B cell (primary cell): ENCODE results near the gene HLA-C. TPM values are rescaled to one million over a fixed set of nuclear protein-coding genes. Genes with fewer than 3 reads are reported as not detected.

Experiments used
- ATAC-seq: fragments of 200-7000 bp; cut with Tn5 transposase; one replicate; pipeline ENCODE4 v1.10.0; 2021; ENCODE audit warnings: low read depth, mild to moderate bottlenecking, moderate number of reproducible peaks, moderate library complexity
- CTCF ChIA-PET: fragments of 350-600 bp; sonication (Branson Sonifier 250); formaldehyde crosslinking; loops from one replicate; lab custom pipeline; 2021; ENCODE audit warnings: antibody characterized with exemption, inconsistent platforms; lab: Charles Lee
- POLR2A ChIA-PET: fragments of 350-600 bp; sonication (Branson Sonifier 250); formaldehyde crosslinking; loops from one replicate; lab custom pipeline; 2021; ENCODE audit warnings: antibody characterized with exemption; lab: Charles Lee
- DNase-seq: peaks from one replicate; pipeline ENCODE4 v3.0.0; 2013
- H2AFZ ChIP-seq: 2 replicates; pipeline ENCODE4 v1.6.1; 2012; ENCODE audit warnings: mild to moderate bottlenecking, low read depth, low read length; ENCODE audit not compliant: insufficient read depth, poor library complexity, severe bottlenecking
- H3K27ac ChIP-seq, 2 donors: 1 replicate in 1 of 2; 2 replicates in 1 of 2; pipeline ENCODE4 v1.5.1; 2012 to 2013; ENCODE audit warnings: low read length in 2 of 2, mild to moderate bottlenecking in 2 of 2, moderate library complexity in 1 of 2
- H3K27me3 ChIP-seq, 4 experiments: fragments of 200-600 bp in 1 of 4; sonication (generic) in 1 of 4; replicated peaks in 1 of 4; 1 replicate in 2 of 4; 2 replicates in 2 of 4; pipeline versions ENCODE4 v1.6.1 to v1.7.0; 2013 to 2016; ENCODE audit warnings: low read length in 3 of 4, mild to moderate bottlenecking in 2 of 4, mixed read lengths in 1 of 4, moderate library complexity in 1 of 4; ENCODE audit not compliant: insufficient read depth in 4 of 4, control insufficient read depth in 3 of 4; ENCODE audit errors: control extremely low read depth in 1 of 4
- H3K36me3 ChIP-seq, 2 experiments: replicated peaks in 1 of 2; 1 replicate in 1 of 2; 2 replicates in 1 of 2; pipeline versions ENCODE4 v1.6.1 to v1.7.1; 2013; ENCODE audit warnings: low read length in 1 of 2; ENCODE audit not compliant: insufficient read depth in 2 of 2, control insufficient read depth in 1 of 2; ENCODE audit errors: control extremely low read depth in 1 of 2, extremely low read depth in 1 of 2
- H3K4me1 ChIP-seq, 2 donors: fragments of 200-600 bp in 1 of 2; sonication (generic) in 1 of 2; 1 replicate in 1 of 2; 2 replicates in 1 of 2; pipeline versions ENCODE4 v1.5.1 to v1.6.1; 2013 to 2017; ENCODE audit warnings: low read length in 2 of 2; ENCODE audit not compliant: control insufficient read depth in 2 of 2, insufficient read depth in 2 of 2
- H3K4me2 ChIP-seq: replicated peaks from 2 replicates; pipeline ENCODE3; 2012; ENCODE audit warnings: mild to moderate bottlenecking, low read depth, low read length; ENCODE audit not compliant: poor library complexity, severe bottlenecking
- H3K4me3 ChIP-seq, 5 experiments: fragments of 200-600 bp in 1 of 5; sonication (generic) in 1 of 5; 1 replicate in 3 of 5; 2 replicates in 2 of 5; pipeline versions ENCODE4 v1.5.1 to v1.7.0; 2011 to 2016; ENCODE audit warnings: low read length in 4 of 5, mild to moderate bottlenecking in 4 of 5, low read depth in 2 of 5, control low read depth in 1 of 5, moderate library complexity in 1 of 5; ENCODE audit not compliant: insufficient read depth in 1 of 5; ENCODE audit errors: control extremely low read depth in 1 of 5, extremely low read depth in 1 of 5
- H3K79me2 ChIP-seq: fragments of 200-600 bp; sonication (generic); one replicate; pipeline ENCODE4 v1.6.0; 2016; ENCODE audit warnings: low read length; ENCODE audit not compliant: control insufficient read depth, insufficient read depth
- H3K9ac ChIP-seq: fragments of 200-600 bp; sonication (generic); 2 replicates; pipeline ENCODE4 v1.6.1; 2017; ENCODE audit warnings: mild to moderate bottlenecking, low read length, moderate library complexity
- H3K9me3 ChIP-seq, 3 donors: one replicate each; pipeline versions ENCODE4 v1.6.1 to v1.7.1; 2013; ENCODE audit warnings: low read length in 2 of 3; ENCODE audit not compliant: control insufficient read depth in 2 of 3, insufficient read depth in 1 of 3; ENCODE audit errors: control extremely low read depth in 1 of 3
- H4K20me1 ChIP-seq: 2 replicates; pipeline ENCODE4 v1.6.0; 2012; ENCODE audit warnings: mild to moderate bottlenecking, low read length; ENCODE audit not compliant: insufficient read depth, control insufficient read depth, poor library complexity, severe bottlenecking
- H3K27ac Mint-ChIP-seq: one replicate; pipeline ENCODE4 v1.8.0; 2021; ENCODE audit warnings: mixed read lengths
- H3K27me3 Mint-ChIP-seq: one replicate; pipeline ENCODE4 v1.8.0; 2021; ENCODE audit warnings: mixed read lengths
- H3K4me1 Mint-ChIP-seq: one replicate; pipeline ENCODE4 v1.8.0; 2021; ENCODE audit warnings: mixed read lengths
- H3K4me3 Mint-ChIP-seq: one replicate; pipeline ENCODE4 v1.8.0; 2021; ENCODE audit warnings: mixed read lengths
- H3K9me3 Mint-ChIP-seq: one replicate; pipeline ENCODE4 v1.8.0; 2022; ENCODE audit warnings: mixed read lengths; ENCODE audit not compliant: insufficient read depth
- EZH2 ChIP-seq: IDR thresholded peaks from 2 replicates; pipeline ENCODE4 v1.6.1; 2012; ENCODE audit warnings: borderline replicate concordance, low read depth, mild to moderate bottlenecking, moderate library complexity, low read length; ENCODE audit not compliant: insufficient read depth, poor library complexity, severe bottlenecking
- WGBS: methylation state at CpG from one replicate; pipeline ENCODE4 v1.1.5; 2013; ENCODE audit warnings: missing lambda C conversion rate; ENCODE audit not compliant: insufficient coverage; 5-methylcytosine and 5-hydroxymethylcytosine counted together
- intact Hi-C: fragments of 100-400 bp; cut with micrococcal nuclease; formaldehyde crosslinking; loops from one replicate; pipeline ENCODE4 v1.10.0; 2022
- polyA plus RNA-seq: library from polyadenylated mRNA; depleted of rRNA; stranded (reverse); fragments of >200 nt; gene quantifications from 2 replicates; pipeline ENCODE4 v1.2.3, GENCODE V29; 2012
- small RNA-seq: library from RNA; depleted of rRNA; stranded (forward); fragments of <200 nt; gene quantifications from one replicate; pipeline ENCODE3, GENCODE V24; 2012; ENCODE audit warnings: low replicate concordance, low read depth; ENCODE audit not compliant: insufficient read length
- total RNA-seq, 2 donors: library from RNA; stranded (reverse); fragments of 120-200 nt in 1 of 2; gene quantifications; 1 replicate in 1 of 2; 2 replicates in 1 of 2; pipeline versions ENCODE4 v1.2.3 to v1.2.4, GENCODE V29; 2013 to 2022
- TF ChIP-seq, protein P1 (sequence below): fragments of 200-600 bp; IDR thresholded peaks from one replicate; pipeline ENCODE4 v1.8.0; 2022; ENCODE audit warnings: antibody characterized with exemption, mild to moderate bottlenecking

The HLA-C gene
- total and polyA plus RNA-seq, 2 donors (not counting 1 experiment from before 2014, with no cell fraction given) = 998 to 1,983 TPM

DNA sequence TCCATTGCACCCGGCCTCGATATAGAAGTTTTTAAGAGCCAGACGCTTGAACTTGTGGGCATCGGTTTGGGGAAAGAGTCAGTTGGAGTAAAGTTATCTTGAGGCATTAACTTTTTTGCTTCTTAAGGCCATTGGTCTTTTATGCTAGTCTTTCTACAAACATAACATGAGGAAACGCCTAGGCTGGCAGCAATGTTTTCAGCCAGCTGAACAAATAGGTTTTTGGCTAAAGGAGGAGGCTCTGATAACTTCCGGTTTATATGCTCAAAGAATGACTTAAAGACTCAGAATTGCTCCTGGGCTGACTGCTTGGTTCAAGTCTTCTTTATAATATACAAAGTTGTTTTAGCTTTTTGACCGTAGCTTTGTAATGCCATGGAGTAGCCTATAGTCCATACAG lies 46.2 kb downstream of the HLA-C start:
- no peak overlapping the region for H2AFZ ChIP-seq
- Mint-ChIP-seq H3K4me1 (peaks cover 4% of the 10 kb centered on the region), H3K4me3 (no peak overlapping the region), H3K27me3 (peaks cover 5% of the 10 kb centered on the region), H3K27ac (no peak overlapping the region), H3K9me3 (no peaks in the 10 kb centered on the region)
- no peak overlapping the region for H3K4me2 ChIP-seq
- CTCF ChIA-PET = no interaction called here
- no peaks in the 10 kb centered on the region for H3K79me2 ChIP-seq
- POLR2A ChIA-PET = interaction anchor here (0.5 kb wide), 1 partner anchor 43 kb away, joined by 3 read pairs; no protein-coding TSS in a partner anchor
- H3K9ac ChIP-seq = no peak overlapping the region
- no peaks in the 10 kb centered on the region for H4K20me1 ChIP-seq
- H3K4me3 ChIP-seq = no peak overlapping the region
- peaks cover 0 to 5% of the 10 kb centered on the region in 2 donors for H3K4me1 ChIP-seq
- no peak for ATAC-seq
- intact Hi-C loops = no loop called here
- H3K36me3 ChIP-seq = no peaks in the 10 kb centered on the region
- DNase-seq = no peak
- H3K27me3 ChIP-seq = no peaks in the 10 kb centered on the region
- no peak for TF ChIP-seq EZH2
- TF ChIP-seq, protein P1, sequence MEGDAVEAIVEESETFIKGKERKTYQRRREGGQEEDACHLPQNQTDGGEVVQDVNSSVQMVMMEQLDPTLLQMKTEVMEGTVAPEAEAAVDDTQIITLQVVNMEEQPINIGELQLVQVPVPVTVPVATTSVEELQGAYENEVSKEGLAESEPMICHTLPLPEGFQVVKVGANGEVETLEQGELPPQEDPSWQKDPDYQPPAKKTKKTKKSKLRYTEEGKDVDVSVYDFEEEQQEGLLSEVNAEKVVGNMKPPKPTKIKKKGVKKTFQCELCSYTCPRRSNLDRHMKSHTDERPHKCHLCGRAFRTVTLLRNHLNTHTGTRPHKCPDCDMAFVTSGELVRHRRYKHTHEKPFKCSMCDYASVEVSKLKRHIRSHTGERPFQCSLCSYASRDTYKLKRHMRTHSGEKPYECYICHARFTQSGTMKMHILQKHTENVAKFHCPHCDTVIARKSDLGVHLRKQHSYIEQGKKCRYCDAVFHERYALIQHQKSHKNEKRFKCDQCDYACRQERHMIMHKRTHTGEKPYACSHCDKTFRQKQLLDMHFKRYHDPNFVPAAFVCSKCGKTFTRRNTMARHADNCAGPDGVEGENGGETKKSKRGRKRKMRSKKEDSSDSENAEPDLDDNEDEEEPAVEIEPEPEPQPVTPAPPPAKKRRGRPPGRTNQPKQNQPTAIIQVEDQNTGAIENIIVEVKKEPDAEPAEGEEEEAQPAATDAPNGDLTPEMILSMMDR = no peak
- 86% methylated on average over 5 of the region's 7 CpGs for WGBS
- H3K27ac ChIP-seq = no peak overlapping the region
- H3K9me3 ChIP-seq = no peaks in the 10 kb centered on the region

DNA sequence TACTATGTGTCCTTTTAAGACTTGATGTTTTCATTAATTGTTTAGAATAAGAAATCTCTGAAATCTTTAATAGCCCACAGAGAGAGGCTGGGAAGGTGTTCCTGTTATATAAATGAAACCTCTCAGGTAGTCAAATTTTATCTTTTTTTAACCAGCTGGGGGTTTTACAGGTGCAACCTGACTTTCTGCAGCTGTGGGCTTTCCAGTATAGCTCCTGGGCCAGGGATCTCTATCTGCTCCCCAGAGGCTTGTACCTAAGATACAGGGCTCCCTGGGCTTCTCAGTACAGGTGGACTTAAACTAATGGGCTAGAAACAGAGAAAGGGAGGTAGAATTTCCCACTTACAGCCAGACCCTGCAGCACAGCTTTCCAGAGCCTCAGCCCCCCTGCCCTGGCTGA lies 49.4 kb downstream of the HLA-C start:
- Mint-ChIP-seq H3K27me3 (no peaks in the 10 kb centered on the region), H3K4me1 (no peaks in the 10 kb centered on the region), H3K9me3 (no peaks in the 10 kb centered on the region), H3K4me3 (no peak overlapping the region), H3K27ac (no peak overlapping the region)
- no peaks in the 10 kb centered on the region for H3K4me1 ChIP-seq
- H3K27ac ChIP-seq = no peak overlapping the region
- DNase-seq (no peak), ATAC-seq (no peak)
- H4K20me1 ChIP-seq = no peaks in the 10 kb centered on the region
- POLR2A ChIA-PET = no interaction called here
- no peaks in the 10 kb centered on the region for H3K36me3 ChIP-seq
- no peak overlapping the region for H3K9ac ChIP-seq
- no peak overlapping the region for H3K4me3 ChIP-seq
- H2AFZ ChIP-seq = no peak overlapping the region
- intact Hi-C loops = no loop called here
- TF ChIP-seq EZH2 = no peak
- TF ChIP-seq, protein P1 = no peak
- H3K27me3 ChIP-seq = no peaks in the 10 kb centered on the region
- no peaks in the 10 kb centered on the region for H3K79me2 ChIP-seq
- CTCF ChIA-PET = interaction anchor here (1.0 to 1.4 kb wide), 2 partner anchors 26 to 145 kb away, joined by 3 read pairs; no protein-coding TSS in a partner anchor
- no peak overlapping the region for H3K4me2 ChIP-seq
- H3K9me3 ChIP-seq = peaks cover 0 to 8% (median under 1%) of the 10 kb centered on the region in 3 donors

Small RNA genes within 50 kb of the gene (small RNA-seq; reads per million reads assigned to genes)
- not detected for gene AL662844.1

Other genes starting within 250 kb of the HLA-C start
- gene C6orf15, start 159.5 kb downstream of the HLA-C start, total RNA-seq = not detected in 2 replicates
- not detected in 2 replicates for gene C6orf15, start 159.5 kb downstream of the HLA-C start, polyA plus RNA-seq
- gene PSORS1C1, start 157.3 kb downstream of the HLA-C start, total RNA-seq = not detected in 2 replicates
- gene PSORS1C1, start 157.3 kb downstream of the HLA-C start, polyA plus RNA-seq = not detected in 2 replicates
- not detected in 2 replicates for gene CDSN, start 151.6 kb downstream of the HLA-C start, total RNA-seq
- gene CDSN, start 151.6 kb downstream of the HLA-C start, polyA plus RNA-seq = not detected in 2 replicates
- not detected in 2 replicates for gene PSORS1C2, start 133.0 kb downstream of the HLA-C start, total RNA-seq
- gene PSORS1C2, start 133.0 kb downstream of the HLA-C start, polyA plus RNA-seq = not detected in 2 replicates
- gene CCHCR1, start 114.3 kb downstream of the HLA-C start, total RNA-seq = 34.7 and 36.2 TPM in 2 replicates
- 17.0 and 19.1 TPM in 2 replicates for gene CCHCR1, start 114.3 kb downstream of the HLA-C start, polyA plus RNA-seq
- 9.8 and 10.4 TPM in 2 replicates for gene TCF19, start 113.5 kb downstream of the HLA-C start, total RNA-seq
- gene TCF19, start 113.5 kb downstream of the HLA-C start, polyA plus RNA-seq = 5.5 and 10.0 TPM in 2 replicates
- 0.76 and 0.83 TPM in 2 replicates for gene POU5F1, start 101.4 kb downstream of the HLA-C start, total RNA-seq
- gene POU5F1, start 101.4 kb downstream of the HLA-C start, polyA plus RNA-seq = 0.26 and 0.88 TPM in 2 replicates
- 3,910 and 4,028 TPM in 2 replicates for gene HLA-B, start 85.1 kb upstream of the HLA-C start, total RNA-seq
- 4,233 and 7,345 TPM in 2 replicates for gene HLA-B, start 85.1 kb upstream of the HLA-C start, polyA plus RNA-seq
- gene MICA, start 131.5 kb upstream of the HLA-C start, total RNA-seq = 13.9 and 17.1 TPM in 2 replicates
- 19.8 and 28.5 TPM in 2 replicates for gene MICA, start 131.5 kb upstream of the HLA-C start, polyA plus RNA-seq
- gene MICB, start 226.1 kb upstream of the HLA-C start, total RNA-seq = 21.9 and 24.2 TPM in 2 replicates
- 24.5 and 30.9 TPM in 2 replicates for gene MICB, start 226.1 kb upstream of the HLA-C start, polyA plus RNA-seq